Measurements from ENCODE around the gene ZFAND2B.
"Not testable (repeated sequence)": the region's sequence is repeated elsewhere in the genome, so short reads cannot be mapped to it uniquely, and the experiment has no call there.

ZFAND2B gene

GRCh38 chr2:219175928-219176817 is 30.4 kb upstream of the ZFAND2B start:
- FAIRE-seq (peak; percentile 68), DNase-seq (ENCODE audit: insufficient read length, low spot score) (no peak)

- FAIRE-seq (peak; percentile 88), DNase-seq (ENCODE audit: insufficient read length, low spot score) (peak; percentile 82)
Observed at GRCh38 chr2:219176818-219177551, 29.6 kb upstream of the ZFAND2B start, which contains the start of gene CNPPD1. TSS of gene CNPPD1 (minus strand) at chr2:219176925. CDS start at chr2:219176828, 97 bp downstream.

GRCh38 chr2:219177552-219178376 is 28.8 kb upstream of the ZFAND2B start, which contains the start of gene RETREG2:
TSS of gene RETREG2 (plus strand) at chr2:219178275. CDS start at chr2:219178353, 78 bp downstream.
- DNase-seq (ENCODE audit: insufficient read length, low spot score): peak; percentile 96
- FAIRE-seq: peak; percentile 23

- peak; percentile 48 for FAIRE-seq
- no peak for DNase-seq (ENCODE audit: insufficient read length, low spot score)
Observed at GRCh38 chr2:219178377-219179175, 28.0 kb upstream of the ZFAND2B start.

GRCh38 chr2:219179601-219180465 is 26.7 kb upstream of the ZFAND2B start:
- FAIRE-seq: no peak
- DNase-seq (ENCODE audit: insufficient read length, low spot score): no peak

GRCh38 chr2:219180961-219181360 is 25.6 kb upstream of the ZFAND2B start:
- FAIRE-seq (no peak), DNase-seq (ENCODE audit: insufficient read length, low spot score) (no peak)

GRCh38 chr2:219181531-219181930 is 25.1 kb upstream of the ZFAND2B start:
- FAIRE-seq (no peak), DNase-seq (ENCODE audit: insufficient read length, low spot score) (no peak)

- no peak for FAIRE-seq
- DNase-seq (ENCODE audit: insufficient read length, low spot score): no peak
Observed at GRCh38 chr2:219182331-219183150, 24.0 kb upstream of the ZFAND2B start.

GRCh38 chr2:219183151-219183772 is 23.3 kb upstream of the ZFAND2B start:
- FAIRE-seq (no peak), DNase-seq (ENCODE audit: insufficient read length, low spot score) (no peak)

- DNase-seq (ENCODE audit: insufficient read length, low spot score): no peak
- no peak for FAIRE-seq
Observed at GRCh38 chr2:219184121-219184520, 22.5 kb upstream of the ZFAND2B start.

GRCh38 chr2:219186754-219187456 is 19.7 kb upstream of the ZFAND2B start:
- DNase-seq (ENCODE audit: insufficient read length, low spot score): no peak
- no peak for FAIRE-seq

GRCh38 chr2:219197388-219197787 is 9.2 kb upstream of the ZFAND2B start:
- FAIRE-seq: no peak
- DNase-seq (ENCODE audit: insufficient read length, low spot score): no peak

- DNase-seq (ENCODE audit: insufficient read length, low spot score): no peak
- FAIRE-seq: no peak
Observed at GRCh38 chr2:219198974-219199373, 7.6 kb upstream of the ZFAND2B start.

- FAIRE-seq (no peak), DNase-seq (ENCODE audit: insufficient read length, low spot score) (no peak)
Observed at GRCh38 chr2:219199470-219200211, 6.9 kb upstream of the ZFAND2B start.

- FAIRE-seq; DNase-seq (ENCODE audit: insufficient read length, low spot score): not testable (repeated sequence)
Observed at GRCh38 chr2:219200502-219201326, 5.9 kb upstream of the ZFAND2B start.
